HepG2 (cell line): ENCODE measurements around the gene ZKSCAN5. TPM values are rescaled to one million over a fixed set of nuclear protein-coding genes. Genes with fewer than 3 reads are reported as not detected.

Source experiments
- ATAC-seq: fragments of 200-7000 bp; cut with Tn5 transposase; 3 replicates; pipeline ENCODE4 v1.9.1; 2020; ENCODE audit warnings: mild to moderate bottlenecking, moderate library complexity
- BruUV-seq: library from RNA; stranded (reverse); fragments of 400-500 nt; replicated peaks from 2 replicates; lab custom pipeline; 2021; lab: Mats Ljungman, UMichigan
- CTCF ChIA-PET: fragments of 300-600 bp; formaldehyde crosslinking; extraction: SDS; loops from one replicate; lab custom pipeline; 2021; ENCODE audit warnings: low total read pairs, inconsistent platforms, low intra/inter-chr PET ratio; lab: Yijun Ruan, JAX
- POLR2A ChIA-PET: fragments of 350-600 bp; sonication (Branson Sonifier 250); formaldehyde crosslinking; loops from one replicate; lab custom pipeline; 2020; ENCODE audit warnings: antibody characterized with exemption, inconsistent platforms; lab: Yijun Ruan, JAX
- DNase-seq: peaks from one replicate; pipeline ENCODE4 v3.0.0-alpha.2; 2015; ENCODE audit warnings: low spot score
- FAIRE-seq: peaks from 3 replicates; lab custom pipeline; 2011; peaks lifted over from hg19 to GRCh38; lab: Jason Lieb, UNC
- H2AFZ ChIP-seq: one replicate; pipeline ENCODE4 v1.6.1; 2011; ENCODE audit warnings: low read length, inconsistent platforms
- H3K27ac ChIP-seq: fragments of 300-600 bp; 3 replicates; pipeline ENCODE4 v1.8.0; 2011; ENCODE audit warnings: mixed run types, mild to moderate bottlenecking, mixed read lengths, low read length, inconsistent platforms; ENCODE audit not compliant: insufficient read depth; ENCODE audit errors: extremely low read length
- H3K27me3 ChIP-seq, 2 experiments: fragments of 200-600 bp in 1 of 2; 2 replicates in 1 of 2; 3 replicates in 1 of 2; pipeline versions ENCODE4 v1.6.0 to v1.8.0; 2011; ENCODE audit warnings: low read length in 2 of 2, mild to moderate bottlenecking in 2 of 2, moderate library complexity in 2 of 2, inconsistent platforms in 1 of 2; ENCODE audit not compliant: insufficient read depth in 2 of 2, control insufficient read depth in 1 of 2
- H3K36me3 ChIP-seq, 2 experiments: fragments of 200-600 bp in 1 of 2; replicated peaks in 1 of 2; 2 replicates in 1 of 2; 3 replicates in 1 of 2; pipeline versions ENCODE4 v1.5.1 to v1.8.0; 2011; ENCODE audit warnings: low read length in 2 of 2, inconsistent platforms in 1 of 2; ENCODE audit not compliant: insufficient read depth in 2 of 2, control insufficient read depth in 1 of 2
- H3K4me1 ChIP-seq: 2 replicates; pipeline ENCODE4 v1.5.1; 2012; ENCODE audit warnings: low read length, inconsistent platforms; ENCODE audit not compliant: insufficient read depth
- H3K4me2 ChIP-seq: 2 replicates; pipeline ENCODE4 v1.6.0; 2011; ENCODE audit warnings: low read depth, low read length, inconsistent platforms
- H3K4me3 ChIP-seq, 3 experiments: fragments of 200-600 bp in 1 of 3; sonication (generic), shearing (Covaris generic) in 1 of 3; replicated peaks in 1 of 3; 2 replicates each; pipeline ENCODE4 v1.5.1; 2011 to 2016; ENCODE audit warnings: low read length in 3 of 3, inconsistent platforms in 2 of 3, low read depth in 2 of 3, mild to moderate bottlenecking in 2 of 3, control low read depth in 1 of 3, mixed read lengths in 1 of 3; ENCODE audit not compliant: insufficient read depth in 1 of 3
- H3K79me2 ChIP-seq: one replicate; pipeline ENCODE4 v1.6.1; 2011; ENCODE audit warnings: low read length, inconsistent platforms; ENCODE audit not compliant: insufficient read depth
- H3K9ac ChIP-seq: 2 replicates; pipeline ENCODE4 v1.6.0; 2011; ENCODE audit warnings: mild to moderate bottlenecking, low read depth, low read length, inconsistent platforms; ENCODE audit not compliant: insufficient read depth
- H3K9me3 ChIP-seq: 2 replicates; pipeline ENCODE4 v1.5.1; 2012; ENCODE audit warnings: mild to moderate bottlenecking, low read length
- H4K20me1 ChIP-seq: 2 replicates; pipeline ENCODE4 v1.6.0; 2011; ENCODE audit warnings: inconsistent platforms, mild to moderate bottlenecking, low read length, moderate library complexity; ENCODE audit not compliant: insufficient read depth
- FOXK1 ChIP-seq: sonication (generic); formaldehyde crosslinking; IDR thresholded peaks from 2 replicates; pipeline ENCODE4 v1.4.0; 2020; ENCODE audit warnings: low read depth, missing genetic modification reagents, borderline replicate concordance
- FOXP1 ChIP-seq, 2 experiments: fragments of 450-650 bp in 1 of 2; IDR thresholded peaks; 2 replicates each; pipeline ENCODE4 v1.6.1; 2017 to 2018; ENCODE audit warnings: antibody characterized with exemption in 1 of 2
- MTERF4 ChIP-seq: sonication (generic); formaldehyde crosslinking; IDR thresholded peaks from 2 replicates; pipeline ENCODE4 v1.8.0; 2023; ENCODE audit warnings: mild to moderate bottlenecking, missing genetic modification reagents
- NFATC3 ChIP-seq: sonication (generic); formaldehyde crosslinking; IDR thresholded peaks from 2 replicates; pipeline ENCODE4 v1.5.1; 2020; ENCODE audit warnings: mild to moderate bottlenecking, missing genetic modification reagents
- THAP11 ChIP-seq: IDR thresholded peaks from 2 replicates; pipeline ENCODE4 v1.6.1; 2016; ENCODE audit warnings: missing biosample characterization, missing genetic modification reagents
- ZNF33B ChIP-seq: sonication (generic); formaldehyde crosslinking; IDR thresholded peaks from 2 replicates; pipeline ENCODE4 v1.5.1; 2020; ENCODE audit warnings: mild to moderate bottlenecking, missing genetic modification reagents
- ZNF546 ChIP-seq: sonication (generic); formaldehyde crosslinking; conservative IDR thresholded peaks from 2 replicates; pipeline ENCODE4 v1.8.1; 2023; ENCODE audit warnings: mild to moderate bottlenecking, missing genetic modification reagents
- WGBS: methylation state at CpG from one replicate; pipeline ENCODE4 v1.1.6; 2017; ENCODE audit warnings: low lambda C conversion rate; 5-methylcytosine and 5-hydroxymethylcytosine counted together
- in situ Hi-C: cut with HindIII; loops from 2 replicates; pipeline ENCODE4 v1.10.0; 2017; ENCODE audit warnings: low pct_unique_long_range_greater_than_20kb; ENCODE audit not compliant: extremely low pct_ligation_motif_present
- intact Hi-C: fragments of 100-400 bp; cut with micrococcal nuclease; formaldehyde crosslinking; loops from one replicate; pipeline ENCODE4 v1.10.0; 2022; ENCODE audit not compliant: unreplicated experiment
- polyA plus RNA-seq, 8 experiments: library from polyadenylated mRNA; depleted of rRNA in 3 of 8; stranded (reverse) in 7 of 8; unstranded in 1 of 8; fragments of >200 nt; fragmentation: Illumina TruSeq in 4 of 8; extraction: Trizol in 4 of 8; gene quantifications; 2 replicates each; pipeline versions ENCODE4 v1.2.1 to v1.2.3, GENCODE V29; 2011 to 2016; ENCODE audit warnings: low read depth in 4 of 8, missing spikeins in 1 of 8, mixed read lengths in 1 of 8; ENCODE audit not compliant: insufficient read depth in 1 of 8
- total RNA-seq, 5 experiments: library from RNA; depleted of rRNA; stranded (reverse); fragments of >200 nt; fragmentation: Illumina TruSeq; extraction: Trizol; gene quantifications; 2 replicates each; pipeline ENCODE4 v1.2.3, GENCODE V29; 2016; ENCODE audit warnings: low read depth in 1 of 5
- TF ChIP-seq, protein P1 (sequence below): fragments of 450-650 bp; IDR thresholded peaks from 2 replicates; pipeline ENCODE4 v1.6.1; 2016
- TF ChIP-seq, protein P2 (sequence below): sonication (generic); formaldehyde crosslinking; IDR thresholded peaks from 2 replicates; pipeline ENCODE4 v1.4.0; 2020; ENCODE audit warnings: missing genetic modification reagents, borderline replicate concordance
- TF ChIP-seq, protein P3 (sequence below): sonication (generic); formaldehyde crosslinking; IDR thresholded peaks from 2 replicates; pipeline ENCODE4 v1.4.0; 2020; ENCODE audit warnings: missing genetic modification reagents

The ZKSCAN5 gene
- total and polyA plus RNA-seq, 2 of the 13 experiments (the other 11 are each of a cell fraction or from before 2014, with no cell fraction given): 5.5 to 11.7 TPM

- ChIA-PET POLR2A (interaction anchor here (1.5 kb wide), 1 partner anchor 26 kb away, joined by 3 read pairs; the partner anchor contains the start of gene ZKSCAN5), CTCF (no interaction called here)
- in situ Hi-C loops (no loop called here), intact Hi-C loops (no loop called here)
- H3K4me2 ChIP-seq: no peak overlapping the region
- H3K36me3 ChIP-seq: peaks cover 8 to 47% of the 10 kb centered on the region in 2 experiments; a peak in 4 of 5 replicates
- H3K4me3 ChIP-seq: no peak overlapping the region
- no peaks in the 10 kb centered on the region for H3K27me3 ChIP-seq
- H3K4me1 ChIP-seq: no peaks in the 10 kb centered on the region
- no peaks in the 10 kb centered on the region for H4K20me1 ChIP-seq
- no peaks in the 10 kb centered on the region for H3K9me3 ChIP-seq
- no peak for DNase-seq
- H3K9ac ChIP-seq: no peak overlapping the region
- no peak overlapping the region for H3K27ac ChIP-seq
- over 99% methylated on average over 12 of the region's 12 CpGs for WGBS
- no peak overlapping the region for H2AFZ ChIP-seq
- no TSS peak for BruUV-seq
- TF ChIP-seq, protein P1, sequence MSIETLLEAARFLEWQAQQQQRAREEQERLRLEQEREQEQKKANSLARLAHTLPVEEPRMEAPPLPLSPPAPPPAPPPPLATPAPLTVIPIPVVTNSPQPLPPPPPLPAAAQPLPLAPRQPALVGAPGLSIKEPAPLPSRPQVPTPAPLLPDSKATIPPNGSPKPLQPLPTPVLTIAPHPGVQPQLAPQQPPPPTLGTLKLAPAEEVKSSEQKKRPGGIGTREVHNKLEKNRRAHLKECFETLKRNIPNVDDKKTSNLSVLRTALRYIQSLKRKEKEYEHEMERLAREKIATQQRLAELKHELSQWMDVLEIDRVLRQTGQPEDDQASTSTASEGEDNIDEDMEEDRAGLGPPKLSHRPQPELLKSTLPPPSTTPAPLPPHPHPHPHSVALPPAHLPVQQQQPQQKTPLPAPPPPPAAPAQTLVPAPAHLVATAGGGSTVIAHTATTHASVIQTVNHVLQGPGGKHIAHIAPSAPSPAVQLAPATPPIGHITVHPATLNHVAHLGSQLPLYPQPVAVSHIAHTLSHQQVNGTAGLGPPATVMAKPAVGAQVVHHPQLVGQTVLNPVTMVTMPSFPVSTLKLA: no peak
- no peak for TF ChIP-seq FOXP1 (IDR thresholded peaks at IDR 0.05)
- TF ChIP-seq FOXP1 (CRISPR knock-in tag; IDR thresholded peaks at IDR 0.05): no peak
- TF ChIP-seq ZNF33B (CRISPR knock-in tag): no peak
- TF ChIP-seq NFATC3 (CRISPR knock-in tag): no peak
- no peak for TF ChIP-seq THAP11
- TF ChIP-seq, protein P2, sequence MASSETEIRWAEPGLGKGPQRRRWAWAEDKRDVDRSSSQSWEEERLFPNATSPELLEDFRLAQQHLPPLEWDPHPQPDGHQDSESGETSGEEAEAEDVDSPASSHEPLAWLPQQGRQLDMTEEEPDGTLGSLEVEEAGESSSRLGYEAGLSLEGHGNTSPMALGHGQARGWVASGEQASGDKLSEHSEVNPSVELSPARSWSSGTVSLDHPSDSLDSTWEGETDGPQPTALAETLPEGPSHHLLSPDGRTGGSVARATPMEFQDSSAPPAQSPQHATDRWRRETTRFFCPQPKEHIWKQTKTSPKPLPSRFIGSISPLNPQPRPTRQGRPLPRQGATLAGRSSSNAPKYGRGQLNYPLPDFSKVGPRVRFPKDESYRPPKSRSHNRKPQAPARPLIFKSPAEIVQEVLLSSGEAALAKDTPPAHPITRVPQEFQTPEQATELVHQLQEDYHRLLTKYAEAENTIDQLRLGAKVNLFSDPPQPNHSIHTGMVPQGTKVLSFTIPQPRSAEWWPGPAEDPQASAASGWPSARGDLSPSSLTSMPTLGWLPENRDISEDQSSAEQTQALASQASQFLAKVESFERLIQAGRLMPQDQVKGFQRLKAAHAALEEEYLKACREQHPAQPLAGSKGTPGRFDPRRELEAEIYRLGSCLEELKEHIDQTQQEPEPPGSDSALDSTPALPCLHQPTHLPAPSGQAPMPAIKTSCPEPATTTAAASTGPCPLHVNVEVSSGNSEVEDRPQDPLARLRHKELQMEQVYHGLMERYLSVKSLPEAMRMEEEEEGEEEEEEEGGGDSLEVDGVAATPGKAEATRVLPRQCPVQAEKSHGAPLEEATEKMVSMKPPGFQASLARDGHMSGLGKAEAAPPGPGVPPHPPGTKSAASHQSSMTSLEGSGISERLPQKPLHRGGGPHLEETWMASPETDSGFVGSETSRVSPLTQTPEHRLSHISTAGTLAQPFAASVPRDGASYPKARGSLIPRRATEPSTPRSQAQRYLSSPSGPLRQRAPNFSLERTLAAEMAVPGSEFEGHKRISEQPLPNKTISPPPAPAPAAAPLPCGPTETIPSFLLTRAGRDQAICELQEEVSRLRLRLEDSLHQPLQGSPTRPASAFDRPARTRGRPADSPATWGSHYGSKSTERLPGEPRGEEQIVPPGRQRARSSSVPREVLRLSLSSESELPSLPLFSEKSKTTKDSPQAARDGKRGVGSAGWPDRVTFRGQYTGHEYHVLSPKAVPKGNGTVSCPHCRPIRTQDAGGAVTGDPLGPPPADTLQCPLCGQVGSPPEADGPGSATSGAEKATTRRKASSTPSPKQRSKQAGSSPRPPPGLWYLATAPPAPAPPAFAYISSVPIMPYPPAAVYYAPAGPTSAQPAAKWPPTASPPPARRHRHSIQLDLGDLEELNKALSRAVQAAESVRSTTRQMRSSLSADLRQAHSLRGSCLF (CRISPR knock-in tag): no peak
- TF ChIP-seq, protein P3, sequence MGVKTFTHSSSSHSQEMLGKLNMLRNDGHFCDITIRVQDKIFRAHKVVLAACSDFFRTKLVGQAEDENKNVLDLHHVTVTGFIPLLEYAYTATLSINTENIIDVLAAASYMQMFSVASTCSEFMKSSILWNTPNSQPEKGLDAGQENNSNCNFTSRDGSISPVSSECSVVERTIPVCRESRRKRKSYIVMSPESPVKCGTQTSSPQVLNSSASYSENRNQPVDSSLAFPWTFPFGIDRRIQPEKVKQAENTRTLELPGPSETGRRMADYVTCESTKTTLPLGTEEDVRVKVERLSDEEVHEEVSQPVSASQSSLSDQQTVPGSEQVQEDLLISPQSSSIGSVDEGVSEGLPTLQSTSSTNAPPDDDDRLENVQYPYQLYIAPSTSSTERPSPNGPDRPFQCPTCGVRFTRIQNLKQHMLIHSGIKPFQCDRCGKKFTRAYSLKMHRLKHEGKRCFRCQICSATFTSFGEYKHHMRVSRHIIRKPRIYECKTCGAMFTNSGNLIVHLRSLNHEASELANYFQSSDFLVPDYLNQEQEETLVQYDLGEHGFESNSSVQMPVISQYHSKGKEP: no peak
- no peak for TF ChIP-seq MTERF4 (CRISPR knock-in tag)
- no peak for TF ChIP-seq ZNF546 (CRISPR knock-in tag)
- no peak for TF ChIP-seq FOXK1
- H3K79me2 ChIP-seq: no peaks in the 10 kb centered on the region
- FAIRE-seq: no peak
- no peak for ATAC-seq
Observed at GRCh38 chr7:99531354-99531765, 26.9 kb downstream of the ZKSCAN5 start.
